OCI-LY7 (cell line): Measurements from ENCODE around the gene DUOXA2. TPM values are rescaled to one million over a fixed set of nuclear protein-coding genes. Genes with fewer than 3 reads are reported as not detected.
"Not testable (repeated sequence)": the region's sequence is repeated elsewhere in the genome, so short reads cannot be mapped to it uniquely, and the experiment has no call there.

Experiments used
- Bru-seq: library from RNA; stranded (reverse); fragments of 400-500 nt; gene quantifications from one replicate; lab custom pipeline; 2021; lab: Mats Ljungman, UMichigan
- BruChase-seq, 2 experiments: library from RNA; stranded (reverse); fragments of 400-500 nt; gene quantifications; one replicate each; lab custom pipeline; 2021; lab: Mats Ljungman, UMichigan
- BruUV-seq: library from RNA; stranded (reverse); fragments of 400-500 nt; replicated peaks from 2 replicates; lab custom pipeline; 2021; lab: Mats Ljungman, UMichigan
- CTCF ChIA-PET: fragments of 300-600 bp; sonication (Branson Sonifier 250); formaldehyde crosslinking; loops from one replicate; lab custom pipeline; 2022; ENCODE audit warnings: antibody characterized with exemption; ENCODE audit not compliant: unreplicated experiment; lab: Charles Lee
- POLR2A ChIA-PET: fragments of 300-600 bp; sonication (Branson Sonifier 250); formaldehyde crosslinking; loops from one replicate; lab custom pipeline; 2022; ENCODE audit warnings: antibody characterized with exemption; lab: Charles Lee
- DNase-seq: peaks from one replicate; pipeline ENCODE4 v3.0.0-alpha.2; 2015; ENCODE audit warnings: low spot score
- H2AFZ ChIP-seq: fragments of 200-600 bp; sonication (generic), shearing (Covaris generic); 2 replicates; pipeline ENCODE4 v1.6.1; 2014; ENCODE audit warnings: mild to moderate bottlenecking, antibody characterized with exemption, low read length, moderate library complexity
- H3K27ac ChIP-seq: fragments of 200-600 bp; sonication (generic); 2 replicates; pipeline ENCODE4 v1.5.1; 2014; ENCODE audit warnings: mixed run types, low read depth, mild to moderate bottlenecking, moderate library complexity, low read length, inconsistent platforms; ENCODE audit not compliant: poor library complexity, severe bottlenecking
- H3K36me3 ChIP-seq: fragments of 200-600 bp; sonication (generic); 2 replicates; pipeline ENCODE4 v1.6.1; 2014; ENCODE audit warnings: mild to moderate bottlenecking, antibody characterized with exemption, low read length, moderate library complexity, mixed read lengths; ENCODE audit not compliant: insufficient read depth
- H3K4me1 ChIP-seq: fragments of 200-600 bp; sonication (generic); 2 replicates; pipeline ENCODE4 v1.5.1; 2014; ENCODE audit warnings: mild to moderate bottlenecking, low read length; ENCODE audit not compliant: insufficient read depth, poor library complexity, severe bottlenecking
- H3K4me2 ChIP-seq: fragments of 200-600 bp; sonication (generic); 2 replicates; pipeline ENCODE4 v1.6.1; 2014; ENCODE audit warnings: mild to moderate bottlenecking, low read length
- H3K4me3 ChIP-seq: fragments of 200-600 bp; sonication (generic); 2 replicates; pipeline ENCODE4 v1.5.1; 2014; ENCODE audit warnings: mild to moderate bottlenecking, low read depth, low read length; ENCODE audit not compliant: poor library complexity, severe bottlenecking
- H3K79me2 ChIP-seq: fragments of 200-600 bp; sonication (generic); 2 replicates; pipeline ENCODE4 v1.6.1; 2016; ENCODE audit warnings: low read depth, mild to moderate bottlenecking, low read length, moderate library complexity, mixed read lengths; ENCODE audit not compliant: insufficient read depth
- H3K9me2 ChIP-seq: fragments of 200-600 bp; sonication (generic); 2 replicates; pipeline ENCODE4 v1.6.1; 2016; ENCODE audit warnings: mild to moderate bottlenecking, low read length, mixed read lengths; ENCODE audit not compliant: insufficient read depth
- H3K9me3 ChIP-seq: fragments of 200-600 bp; sonication (generic); 2 replicates; pipeline ENCODE4 v1.6.1; 2014; ENCODE audit warnings: mild to moderate bottlenecking, mixed run types, low read length, mixed read lengths
- H4K20me1 ChIP-seq: fragments of 200-600 bp; sonication (generic); 2 replicates; pipeline ENCODE4 v1.6.1; 2014; ENCODE audit warnings: mild to moderate bottlenecking, antibody characterized with exemption, low read length, moderate library complexity, mixed read lengths; ENCODE audit not compliant: insufficient read depth
- CTCF ChIP-seq: fragments of 200-600 bp; sonication (generic); conservative IDR thresholded peaks from 2 replicates; pipeline ENCODE4 v1.5.1; 2014; ENCODE audit warnings: mild to moderate bottlenecking, antibody characterized with exemption, low read length, moderate library complexity, mixed read lengths
- EZH2phosphoT487 ChIP-seq: fragments of 200-600 bp; sonication (generic); IDR thresholded peaks from 2 replicates; pipeline ENCODE4 v1.6.1; 2018; ENCODE audit warnings: low read depth, borderline replicate concordance, mild to moderate bottlenecking, mixed run types, antibody characterized with exemption, low read length, moderate library complexity, mixed read lengths
- intact Hi-C: fragments of 100-400 bp; cut with micrococcal nuclease; formaldehyde crosslinking; loops from one replicate; pipeline ENCODE4 v1.10.0; 2022; ENCODE audit not compliant: unreplicated experiment
- long read RNA-seq: library from polyadenylated mRNA; stranded (forward); transcript quantifications from one replicate; pipeline ENCODE4 v2.0.0, GENCODE V29; 2022
- total RNA-seq, 2 experiments: library from RNA; depleted of rRNA in 1 of 2; stranded (reverse); fragments of >200 nt in 1 of 2; shearing (Covaris generic) in 1 of 2; gene quantifications; 2 replicates each; pipeline ENCODE4 v1.2.3, GENCODE V29; 2014 to 2022

Gene DUOXA2
- total RNA-seq (2014; rRNA removed; shearing (Covaris generic)) (not detected in 2 replicates), total RNA-seq (2022) (not detected in 2 replicates), Bru-seq, nascent RNA (not detected), BruChase-seq, experiment 1, labeled RNA remaining after a 6-hour chase (not detected), BruChase-seq, experiment 2, labeled RNA remaining after a 2-hour chase (not detected)
- long read RNA-seq, result 0 reads

- H4K20me1 ChIP-seq, result no peaks in the 10 kb centered on the region
- H3K9me2 ChIP-seq, result no peaks in the 10 kb centered on the region
- no peaks in the 10 kb centered on the region for H3K9me3 ChIP-seq
- H3K4me2 ChIP-seq, result no peak within 1 kb of the TSS; the same call in 1 of the 2 replicates
- no peak within 1 kb of the TSS for H2AFZ ChIP-seq
- H3K4me3 ChIP-seq, result no peak within 1 kb of the TSS
- DNase-seq, result no peak
- no TSS peak for BruUV-seq
- H3K4me1 ChIP-seq, result no peaks in the 10 kb centered on the region
- H3K27ac ChIP-seq, result no peak within 1 kb of the TSS
- intact Hi-C loops, result no loop called here
- ChIA-PET CTCF (no interaction called here), POLR2A (no interaction called here)
- H3K36me3 ChIP-seq, result no peaks in the 10 kb centered on the region
- H3K79me2 ChIP-seq, result no peaks in the 10 kb centered on the region
- no peak for TF ChIP-seq EZH2phosphoT487
- TF ChIP-seq CTCF, result no peak
These were observed at the start of gene DUOXA2, which contains the start of gene DUOX2 for GRCh38 chr15:45114076-45114750. TSS of gene DUOXA2 (plus strand) at chr15:45114326. CDS start at chr15:45114606, 280 bp downstream. TSS of gene DUOX2 (minus strand) at chr15:45114172. CDS start at chr15:45113411, 761 bp downstream.

GRCh38 chr15:45064386-45064785, 49.7 kb upstream of the DUOXA2 start:
- POLR2A ChIA-PET, result no interaction called here
- Histone ChIP-seq H3K79me2 (no peaks in the 10 kb centered on the region), H3K4me2 (no peak overlapping the region), H3K4me3 (no peak overlapping the region), H4K20me1 (no peaks in the 10 kb centered on the region), H2AFZ (no peak overlapping the region), H3K36me3 (no peaks in the 10 kb centered on the region; the same call in 1 of the 2 replicates), H3K9me2 (no peaks in the 10 kb centered on the region), H3K4me1 (no peaks in the 10 kb centered on the region), H3K27ac (no peak overlapping the region), H3K9me3 (no peaks in the 10 kb centered on the region)
- intact Hi-C loops, result no loop called here
- CTCF ChIA-PET, result no interaction called here
- DNase-seq, result no peak
- TF ChIP-seq EZH2phosphoT487 (no peak), CTCF (no peak)
- no TSS peak for BruUV-seq

GRCh38 chr15:45069942-45070360, 44.2 kb upstream of the DUOXA2 start:
- CTCF ChIA-PET, POLR2A ChIA-PET, H3K4me1 ChIP-seq, H4K20me1 ChIP-seq, H3K9me3 ChIP-seq, H3K4me3 ChIP-seq, H3K9me2 ChIP-seq, H3K36me3 ChIP-seq, BruUV-seq, DNase-seq, intact Hi-C loops, H3K27ac ChIP-seq, H2AFZ ChIP-seq, H3K79me2 ChIP-seq, H3K4me2 ChIP-seq: not testable (repeated sequence)

DNA sequence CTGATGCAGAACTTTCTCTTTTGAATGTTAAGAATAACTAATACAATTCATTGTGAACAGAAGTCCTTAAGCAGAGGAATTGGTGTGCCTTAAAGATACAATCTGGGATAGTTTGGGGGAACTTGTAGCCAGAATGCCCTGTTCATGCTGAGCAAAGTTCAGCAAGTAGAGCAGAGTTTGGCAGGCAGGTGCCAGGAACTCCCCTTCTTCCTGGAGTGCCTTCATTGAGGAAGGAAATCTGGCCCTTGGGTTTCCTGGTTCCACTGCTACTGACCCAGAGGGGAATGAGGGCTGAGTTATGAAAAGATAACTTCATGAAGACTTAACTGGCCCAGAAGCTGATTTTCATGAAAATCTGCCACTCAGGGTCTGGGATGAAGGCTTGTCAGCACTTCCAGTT, 40.5 kb upstream of the DUOXA2 start:
- POLR2A ChIA-PET, intact Hi-C loops, H3K4me2 ChIP-seq, H3K9me2 ChIP-seq, H3K4me1 ChIP-seq, H2AFZ ChIP-seq, H3K27ac ChIP-seq, BruUV-seq, H3K36me3 ChIP-seq, H3K9me3 ChIP-seq, DNase-seq, H3K79me2 ChIP-seq, CTCF ChIA-PET, H4K20me1 ChIP-seq, H3K4me3 ChIP-seq: not testable (repeated sequence)
